ENCODE data around the gene LRIT1. TPM values are rescaled to one million over a fixed set of nuclear protein-coding genes. Genes with fewer than 3 reads are reported as not detected.

The LRIT1 gene
- polyA plus RNA-seq, 1 donor (not counting 4 experiments of a cell fraction or from before 2014, with no cell fraction given) = not detected

- dilution Hi-C loops (cut with MboI; ENCODE audit: extremely low pct_ligation_motif_present, low sequenced_read_pairs) = no loop called here
- no peaks in the 10 kb centered on the region for H3K79me2 ChIP-seq (ENCODE audit: control insufficient read depth, insufficient read depth, low read length)
- H3K4me2 ChIP-seq (ENCODE audit: control insufficient read depth, extremely low read depth, insufficient read depth, low read depth, low read length) = no peak within 1 kb of the TSS
- no peak for FAIRE-seq
- no peak for DNase-seq (ENCODE audit: low read depth, low spot score)
- H3K9me1 ChIP-seq (ENCODE audit: control insufficient read depth, extremely low read depth, insufficient read depth, low read length) = no peaks in the 10 kb centered on the region
- no peaks in the 10 kb centered on the region for H3K27me3 ChIP-seq (ENCODE audit: control insufficient read depth, extremely low read depth, insufficient read depth, low read length)
- no peaks in the 10 kb centered on the region for H4K20me1 ChIP-seq (ENCODE audit: control insufficient read depth, extremely low read depth, insufficient read depth, low read length)
- H2AFZ ChIP-seq (ENCODE audit: control insufficient read depth, low read length) = no peak within 1 kb of the TSS
- no peak within 1 kb of the TSS for H3K4me3 ChIP-seq (ENCODE audit: control insufficient read depth in 2 of 3, extremely low read depth in 1 of 3, insufficient read depth in 2 of 3, low read depth in 1 of 3, low read length in 3 of 3)
- H3K9ac ChIP-seq (ENCODE audit: control insufficient read depth, extremely low read depth, insufficient read depth, low read length) = no peak within 1 kb of the TSS
- no peaks in the 10 kb centered on the region for H3K9me3 ChIP-seq (ENCODE audit: control insufficient read depth, low read depth, low read length)
- H3K4me1 ChIP-seq (ENCODE audit: control insufficient read depth, extremely low read depth, insufficient read depth, low read length) = no peaks in the 10 kb centered on the region
- TF ChIP-seq CTCF (optimal IDR thresholded peaks at IDR 0.05 in 1 of 3, IDR thresholded peaks at IDR 0.05 in 1 of 3, conservative IDR thresholded peaks at IDR 0.05 in 1 of 3; ENCODE audit: extremely low read depth in 1 of 3, insufficient read depth in 2 of 3, low read length in 3 of 3) = no peak
- TF ChIP-seq EZH2 (IDR thresholded peaks at IDR 0.05; ENCODE audit: low read length) = no peak
- no peak within 1 kb of the TSS for H3K27ac ChIP-seq (ENCODE audit: control insufficient read depth, insufficient read depth, low read length)
- no peaks in the 10 kb centered on the region for H3K36me3 ChIP-seq (ENCODE audit: control insufficient read depth in 2 of 2, extremely low read depth in 1 of 2, insufficient read depth in 2 of 2, low read length in 2 of 2)
Measured at GRCh38 chr10:84225427-84226173, 15.7 kb downstream of the LRIT1 start, which contains the start of gene LRIT2. Gene LRIT2, minus strand, starts transcription at chr10:84225544. Its CDS starts 24 bp downstream, at chr10:84225520.

GRCh38 chr10:84224411-84225028, 16.8 kb downstream of the LRIT1 start:
- Histone ChIP-seq H2AFZ (ENCODE audit: control insufficient read depth, low read length) (no peak overlapping the region), H3K27ac (ENCODE audit: control insufficient read depth, insufficient read depth, low read length) (no peak overlapping the region), H3K9ac (ENCODE audit: control insufficient read depth, extremely low read depth, insufficient read depth, low read length) (no peak overlapping the region), H3K4me1 (ENCODE audit: control insufficient read depth, extremely low read depth, insufficient read depth, low read length) (no peaks in the 10 kb centered on the region), H4K20me1 (ENCODE audit: control insufficient read depth, extremely low read depth, insufficient read depth, low read length) (no peaks in the 10 kb centered on the region), H3K36me3 (ENCODE audit: control insufficient read depth in 2 of 2, extremely low read depth in 1 of 2, insufficient read depth in 2 of 2, low read length in 2 of 2) (no peaks in the 10 kb centered on the region), H3K9me1 (ENCODE audit: control insufficient read depth, extremely low read depth, insufficient read depth, low read length) (no peaks in the 10 kb centered on the region), H3K4me2 (ENCODE audit: control insufficient read depth, extremely low read depth, insufficient read depth, low read depth, low read length) (no peak overlapping the region), H3K4me3 (ENCODE audit: control insufficient read depth in 2 of 3, extremely low read depth in 1 of 3, insufficient read depth in 2 of 3, low read depth in 1 of 3, low read length in 3 of 3) (no peak overlapping the region), H3K9me3 (ENCODE audit: control insufficient read depth, low read depth, low read length) (no peaks in the 10 kb centered on the region), H3K27me3 (ENCODE audit: control insufficient read depth, extremely low read depth, insufficient read depth, low read length) (no peaks in the 10 kb centered on the region), H3K79me2 (ENCODE audit: control insufficient read depth, insufficient read depth, low read length) (no peaks in the 10 kb centered on the region)
- dilution Hi-C loops (cut with MboI; ENCODE audit: extremely low pct_ligation_motif_present, low sequenced_read_pairs) = no loop called here
- FAIRE-seq = no peak
- DNase-seq (ENCODE audit: low read depth, low spot score) = no peak
- no peak for TF ChIP-seq EZH2 (IDR thresholded peaks at IDR 0.05; ENCODE audit: low read length)
- no peak for TF ChIP-seq CTCF (optimal IDR thresholded peaks at IDR 0.05 in 1 of 3, IDR thresholded peaks at IDR 0.05 in 1 of 3, conservative IDR thresholded peaks at IDR 0.05 in 1 of 3; ENCODE audit: extremely low read depth in 1 of 3, insufficient read depth in 2 of 3, low read length in 3 of 3)
